Stimulated activated effector memory CD8-positive, alpha-beta T cell treated with anti-CD3 and anti-CD28 coated beads, Interleukin-12 subunit alpha, Interleukin-12 subunit beta, amount 100 ng/mL, for 72 hours (primary cell): Measurements from ENCODE around the gene CDK6.

Source experiments
- ATAC-seq: fragments of 150-1000 bp; cut with Tn5 transposase; 2 replicates; pipeline ENCODE4 v1.10.0; 2021
- DNase-seq, 2 donors: peaks; one replicate each; pipeline ENCODE4 v3.0.0; 2021 to 2022; ENCODE audit warnings: low spot score in 2 of 2
- H3K27ac Mint-ChIP-seq: one replicate; pipeline ENCODE4 v1.8.0; 2022; ENCODE audit warnings: mild to moderate bottlenecking, mixed read lengths
- H3K36me3 Mint-ChIP-seq: one replicate; pipeline ENCODE4 v1.8.0; 2022; ENCODE audit warnings: mild to moderate bottlenecking, mixed read lengths
- H3K4me1 Mint-ChIP-seq: one replicate; pipeline ENCODE4 v1.8.0; 2022; ENCODE audit warnings: mixed read lengths
- H3K4me3 Mint-ChIP-seq: one replicate; pipeline ENCODE4 v1.8.0; 2022; ENCODE audit warnings: mild to moderate bottlenecking, mixed read lengths
- H3K9me3 Mint-ChIP-seq: one replicate; pipeline ENCODE4 v1.8.0; 2022; ENCODE audit warnings: mixed read lengths

CDK6 gene

GRCh38 chr7:92856436-92856835 lies 20.1 kb upstream of the CDK6 start:
- no peak overlapping the region for H3K27ac Mint-ChIP-seq
- DNase-seq (no peak), ATAC-seq (no peak)
- H3K36me3 Mint-ChIP-seq: peaks cover 5% of the 10 kb centered on the region
- peaks cover 12% of the 10 kb centered on the region for H3K4me1 Mint-ChIP-seq
- H3K4me3 Mint-ChIP-seq: no peak overlapping the region
- H3K9me3 Mint-ChIP-seq: no peaks in the 10 kb centered on the region

GRCh38 chr7:92854501-92855238 lies 18.3 kb upstream of the CDK6 start:
- H3K27ac Mint-ChIP-seq: peak overlapping the region; percentile 1
- ATAC-seq: peak; percentile 99
- peak overlapping the region; percentile 7 for H3K4me3 Mint-ChIP-seq
- peaks cover 5% of the 10 kb centered on the region for H3K36me3 Mint-ChIP-seq
- H3K9me3 Mint-ChIP-seq: no peaks in the 10 kb centered on the region
- H3K4me1 Mint-ChIP-seq: peaks cover 12% of the 10 kb centered on the region
- DNase-seq: no peak

- H3K36me3 Mint-ChIP-seq: peaks cover 3% of the 10 kb centered on the region
- H3K4me3 Mint-ChIP-seq: no peak overlapping the region
- ATAC-seq (peak; percentile 49), DNase-seq (no peak)
- H3K4me1 Mint-ChIP-seq: peaks cover 18% of the 10 kb centered on the region
- no peaks in the 10 kb centered on the region for H3K9me3 Mint-ChIP-seq
- H3K27ac Mint-ChIP-seq: no peak overlapping the region
Observed at GRCh38 chr7:92851732-92852131, 15.4 kb upstream of the CDK6 start.

GRCh38 chr7:92850516-92850915 lies 14.1 kb upstream of the CDK6 start:
- no peak for ATAC-seq
- H3K4me1 Mint-ChIP-seq: peaks cover 18% of the 10 kb centered on the region
- H3K4me3 Mint-ChIP-seq: no peak overlapping the region
- H3K27ac Mint-ChIP-seq: no peak overlapping the region
- H3K9me3 Mint-ChIP-seq: no peaks in the 10 kb centered on the region
- H3K36me3 Mint-ChIP-seq: no peaks in the 10 kb centered on the region
- no peak for DNase-seq

- Mint-ChIP-seq H3K36me3 (no peaks in the 10 kb centered on the region), H3K27ac (no peak overlapping the region), H3K4me1 (peaks cover 8% of the 10 kb centered on the region), H3K9me3 (no peaks in the 10 kb centered on the region), H3K4me3 (peak overlapping the region; percentile 4)
- DNase-seq (no peak), ATAC-seq (no peak)
Observed at GRCh38 chr7:92849322-92849721, 12.9 kb upstream of the CDK6 start.

- H3K4me1 Mint-ChIP-seq: peaks cover 6% of the 10 kb centered on the region
- DNase-seq (no peak), ATAC-seq (no peak)
- no peak overlapping the region for H3K27ac Mint-ChIP-seq
- peak overlapping the region; percentile 4 for H3K4me3 Mint-ChIP-seq
- no peaks in the 10 kb centered on the region for H3K36me3 Mint-ChIP-seq
- peaks cover 2% of the 10 kb centered on the region for H3K9me3 Mint-ChIP-seq
Observed at GRCh38 chr7:92848851-92849250, 12.5 kb upstream of the CDK6 start.

- ATAC-seq: no peak
- Mint-ChIP-seq H3K4me3 (no peak overlapping the region), H3K9me3 (peaks cover 5% of the 10 kb centered on the region), H3K36me3 (no peaks in the 10 kb centered on the region), H3K4me1 (peaks cover 6% of the 10 kb centered on the region), H3K27ac (no peak overlapping the region)
- DNase-seq: no peak
Observed at GRCh38 chr7:92848441-92848840, 12.1 kb upstream of the CDK6 start.

- DNase-seq: no peak
- Mint-ChIP-seq H3K27ac (no peak overlapping the region), H3K9me3 (peaks cover 5% of the 10 kb centered on the region), H3K4me1 (peaks cover 6% of the 10 kb centered on the region), H3K36me3 (no peaks in the 10 kb centered on the region), H3K4me3 (no peak overlapping the region)
- peak; percentile 84 for ATAC-seq
Observed at GRCh38 chr7:92847305-92847704, 10.9 kb upstream of the CDK6 start.

- peaks cover 5% of the 10 kb centered on the region for H3K9me3 Mint-ChIP-seq
- H3K36me3 Mint-ChIP-seq: no peaks in the 10 kb centered on the region
- H3K27ac Mint-ChIP-seq: no peak overlapping the region
- no peak overlapping the region for H3K4me3 Mint-ChIP-seq
- peaks cover 13% of the 10 kb centered on the region for H3K4me1 Mint-ChIP-seq
- ATAC-seq: no peak
- no peak for DNase-seq
Observed at GRCh38 chr7:92845736-92846135, 9.4 kb upstream of the CDK6 start.

GRCh38 chr7:92843781-92844180 lies 7.4 kb upstream of the CDK6 start:
- ATAC-seq (no peak), DNase-seq (no peak)
- Mint-ChIP-seq H3K4me1 (peaks cover 18% of the 10 kb centered on the region), H3K4me3 (no peak overlapping the region), H3K36me3 (no peaks in the 10 kb centered on the region), H3K9me3 (peaks cover 5% of the 10 kb centered on the region), H3K27ac (no peak overlapping the region)

GRCh38 chr7:92843034-92843760 lies 6.8 kb upstream of the CDK6 start:
- no peak for DNase-seq
- H3K9me3 Mint-ChIP-seq: peaks cover 5% of the 10 kb centered on the region
- H3K36me3 Mint-ChIP-seq: no peaks in the 10 kb centered on the region
- no peak for ATAC-seq
- no peak overlapping the region for H3K27ac Mint-ChIP-seq
- H3K4me1 Mint-ChIP-seq: peaks cover 18% of the 10 kb centered on the region
- H3K4me3 Mint-ChIP-seq: no peak overlapping the region

GRCh38 chr7:92841192-92841591 lies 4.8 kb upstream of the CDK6 start:
- Mint-ChIP-seq H3K36me3 (no peaks in the 10 kb centered on the region), H3K4me3 (peak overlapping the region; percentile 15), H3K27ac (no peak overlapping the region), H3K9me3 (peaks cover 5% of the 10 kb centered on the region), H3K4me1 (peaks cover 25% of the 10 kb centered on the region)
- ATAC-seq: peak; percentile 52
- DNase-seq: no peak

- ATAC-seq (peak; percentile 33), DNase-seq (no peak)
- H3K9me3 Mint-ChIP-seq: peaks cover 5% of the 10 kb centered on the region
- H3K4me3 Mint-ChIP-seq: no peak overlapping the region
- peaks cover 8% of the 10 kb centered on the region for H3K36me3 Mint-ChIP-seq
- H3K27ac Mint-ChIP-seq: no peak overlapping the region
- peaks cover 25% of the 10 kb centered on the region for H3K4me1 Mint-ChIP-seq
Observed at GRCh38 chr7:92840316-92840715, 3.9 kb upstream of the CDK6 start.

- peaks cover 12% of the 10 kb centered on the region for H3K36me3 Mint-ChIP-seq
- H3K4me1 Mint-ChIP-seq: peaks cover 25% of the 10 kb centered on the region
- peaks cover 5% of the 10 kb centered on the region for H3K9me3 Mint-ChIP-seq
- H3K27ac Mint-ChIP-seq: no peak overlapping the region
- DNase-seq: no peak
- no peak for ATAC-seq
- H3K4me3 Mint-ChIP-seq: no peak overlapping the region
Observed at GRCh38 chr7:92839901-92840300, 3.5 kb upstream of the CDK6 start.

- Mint-ChIP-seq H3K4me1 (peaks cover 26% of the 10 kb centered on the region), H3K27ac (no peak overlapping the region), H3K4me3 (no peak overlapping the region), H3K36me3 (peaks cover 22% of the 10 kb centered on the region), H3K9me3 (peaks cover 4% of the 10 kb centered on the region)
- DNase-seq (no peak), ATAC-seq (no peak)
Observed at GRCh38 chr7:92838934-92839333, 2.6 kb upstream of the CDK6 start.
